Caco-2 (cell line): Measurements from ENCODE around the gene TXNDC17. TPM values are rescaled to one million over a fixed set of nuclear protein-coding genes. Genes with fewer than 3 reads are reported as not detected.
"Not testable (repeated sequence)": the region's sequence is repeated elsewhere in the genome, so short reads cannot be mapped to it uniquely, and the experiment has no call there.

Source experiments
- BruUV-seq: library from RNA; stranded (reverse); fragments of 400-500 nt; replicated peaks from 2 replicates; lab custom pipeline; 2021; lab: Mats Ljungman, UMichigan
- CTCF ChIA-PET: fragments of 300-600 bp; sonication (Branson Sonifier 250); formaldehyde crosslinking; loops from one replicate; lab custom pipeline; 2022; ENCODE audit warnings: antibody characterized with exemption; lab: Charles Lee
- POLR2A ChIA-PET: fragments of 300-600 bp; sonication (Branson Sonifier 250); formaldehyde crosslinking; loops from one replicate; lab custom pipeline; 2022; ENCODE audit warnings: antibody characterized with exemption; lab: Charles Lee
- DNase-seq, 2 experiments: peaks; one replicate each; pipeline versions ENCODE4 v3.0.0 to v3.0.0-alpha.2; 2020 to 2022
- H3K27me3 ChIP-seq: replicated peaks from 2 replicates; pipeline ENCODE4 v1.6.0; 2011; ENCODE audit warnings: low read length; ENCODE audit not compliant: control insufficient read depth, insufficient read depth
- H3K36me3 ChIP-seq: 2 replicates; pipeline ENCODE4 v1.5.1; 2011; ENCODE audit warnings: low read length; ENCODE audit not compliant: control insufficient read depth, insufficient read depth
- H3K4me1 ChIP-seq: fragments of 250-450 bp; sonication (Bioruptor Pico); 2 replicates; pipeline ENCODE4 v1.5.1; 2020; ENCODE audit warnings: mild to moderate bottlenecking
- H3K4me3 ChIP-seq: 2 replicates; pipeline ENCODE4 v1.5.1; 2011; ENCODE audit warnings: low read depth, mild to moderate bottlenecking, control low read depth, low read length
- H3K9me3 ChIP-seq: fragments of 250-450 bp; sonication (Bioruptor Pico); 2 replicates; pipeline ENCODE4 v1.5.1; 2020; ENCODE audit warnings: mild to moderate bottlenecking, moderate library complexity
- H3K27ac Mint-ChIP-seq: one replicate; pipeline ENCODE4 v1.8.0; 2022; ENCODE audit warnings: mixed read lengths; ENCODE audit not compliant: unreplicated experiment
- H3K27me3 Mint-ChIP-seq: one replicate; pipeline ENCODE4 v1.8.0; 2022; ENCODE audit warnings: mixed read lengths; ENCODE audit not compliant: insufficient read depth, unreplicated experiment
- H3K36me3 Mint-ChIP-seq: one replicate; pipeline ENCODE4 v1.8.0; 2022; ENCODE audit warnings: mild to moderate bottlenecking, mixed read lengths; ENCODE audit not compliant: insufficient read depth, unreplicated experiment
- H3K4me1 Mint-ChIP-seq: one replicate; pipeline ENCODE4 v1.8.0; 2022; ENCODE audit warnings: low read depth, mixed read lengths; ENCODE audit not compliant: unreplicated experiment
- H3K4me3 Mint-ChIP-seq: one replicate; pipeline ENCODE4 v1.8.0; 2022; ENCODE audit warnings: mild to moderate bottlenecking, moderate library complexity, mixed read lengths; ENCODE audit not compliant: unreplicated experiment
- H3K9me3 Mint-ChIP-seq: one replicate; pipeline ENCODE4 v1.8.0; 2022; ENCODE audit warnings: mixed read lengths; ENCODE audit not compliant: unreplicated experiment
- CTCF ChIP-seq, 2 experiments: fragments of 200-600 bp in 1 of 2; IDR thresholded peaks; 1 replicate in 1 of 2; 2 replicates in 1 of 2; pipeline versions ENCODE4 v1.5.1 to v1.8.0; 2011 to 2022; ENCODE audit warnings: antibody characterized with exemption in 1 of 2, control low read depth in 1 of 2, inconsistent platforms in 1 of 2, low read depth in 1 of 2, low read length in 1 of 2, mild to moderate bottlenecking in 1 of 2, moderate library complexity in 1 of 2; ENCODE audit not compliant: insufficient read depth in 1 of 2, severe bottlenecking in 1 of 2, unreplicated experiment in 1 of 2
- intact Hi-C: fragments of 100-400 bp; cut with micrococcal nuclease; formaldehyde crosslinking; loops from one replicate; pipeline ENCODE4 v1.10.0; 2022; ENCODE audit not compliant: unreplicated experiment
- total RNA-seq: library from RNA; stranded (reverse); gene quantifications from 2 replicates; pipeline ENCODE4 v1.2.3, GENCODE V29; 2022

TXNDC17 gene
- total RNA-seq, 1 experiment from 2014 or later: 59.1 TPM

- ChIA-PET CTCF (no interaction called here), POLR2A (no interaction called here)
- no peaks in the 10 kb centered on the region for H3K9me3 Mint-ChIP-seq
- Histone ChIP-seq H3K4me1 (no peaks in the 10 kb centered on the region), H3K27me3 (no peaks in the 10 kb centered on the region), H3K36me3 (no peaks in the 10 kb centered on the region), H3K9me3 (no peaks in the 10 kb centered on the region), H3K4me3 (no peak overlapping the region)
- no peaks in the 10 kb centered on the region for H3K27me3 Mint-ChIP-seq
- intact Hi-C loops: loop anchor here (10.0 kb wide), 1 partner anchor 344 kb away; no protein-coding TSS in a partner anchor
- no peak for DNase-seq
- no peaks in the 10 kb centered on the region for H3K4me1 Mint-ChIP-seq
- no peak overlapping the region for H3K4me3 Mint-ChIP-seq
- H3K27ac Mint-ChIP-seq: no peak overlapping the region
- no TSS peak for BruUV-seq
- TF ChIP-seq CTCF (IDR thresholded peaks at IDR 0.05; ENCODE audit: insufficient read depth in 1 of 2, low read depth in 1 of 2, low read length in 1 of 2, severe bottlenecking in 1 of 2, unreplicated experiment in 1 of 2): no peak
- H3K36me3 Mint-ChIP-seq: peaks cover 8% of the 10 kb centered on the region
Observed at GRCh38 chr17:6660805-6661463, 20.1 kb downstream of the TXNDC17 start.

- no peak for TF ChIP-seq CTCF (IDR thresholded peaks at IDR 0.05; ENCODE audit: insufficient read depth in 1 of 2, low read depth in 1 of 2, low read length in 1 of 2, severe bottlenecking in 1 of 2, unreplicated experiment in 1 of 2)
- Histone ChIP-seq H3K27me3 (no peaks in the 10 kb centered on the region), H3K4me3 (no peak overlapping the region), H3K36me3 (no peaks in the 10 kb centered on the region), H3K9me3 (no peaks in the 10 kb centered on the region), H3K4me1 (no peaks in the 10 kb centered on the region)
- Mint-ChIP-seq H3K9me3 (no peaks in the 10 kb centered on the region), H3K4me3 (no peak overlapping the region), H3K36me3 (peaks cover 8% of the 10 kb centered on the region), H3K27ac (no peak overlapping the region), H3K27me3 (no peaks in the 10 kb centered on the region), H3K4me1 (no peaks in the 10 kb centered on the region)
- intact Hi-C loops: loop anchor here (10.0 kb wide), 1 partner anchor 343 kb away; no protein-coding TSS in a partner anchor
- no peak for DNase-seq
- BruUV-seq: no TSS peak
- POLR2A ChIA-PET: no interaction called here
- CTCF ChIA-PET: no interaction called here
Observed at GRCh38 chr17:6661464-6661848, 20.6 kb downstream of the TXNDC17 start.

- intact Hi-C loops: loop anchor here (10.0 kb wide), 1 partner anchor 342 kb away; no protein-coding TSS in a partner anchor
- BruUV-seq, H3K4me3 Mint-ChIP-seq, H3K4me1 ChIP-seq, H3K36me3 ChIP-seq, H3K27me3 ChIP-seq, CTCF ChIA-PET, H3K4me1 Mint-ChIP-seq, H3K9me3 ChIP-seq, H3K4me3 ChIP-seq, H3K27me3 Mint-ChIP-seq, H3K27ac Mint-ChIP-seq, H3K9me3 Mint-ChIP-seq, DNase-seq, H3K36me3 Mint-ChIP-seq, POLR2A ChIA-PET: not testable (repeated sequence)
Observed at GRCh38 chr17:6663200-6663599, 22.3 kb downstream of the TXNDC17 start.
